Measurements from ENCODE around the gene DHRS9. TPM values are rescaled to one million over a fixed set of nuclear protein-coding genes. Genes with fewer than 3 reads are reported as not detected.

Gene DHRS9
- polyA plus RNA-seq, 1 donor (not counting 4 experiments of a cell fraction or from before 2014, with no cell fraction given) = 3.3 TPM

GRCh38 chr2:169026056-169026455 is 43.3 kb upstream of the DHRS9 start:
- H3K4me1 ChIP-seq (ENCODE audit: control insufficient read depth, extremely low read depth, insufficient read depth, low read length) = no peaks in the 10 kb centered on the region
- H3K79me2 ChIP-seq (ENCODE audit: control insufficient read depth, insufficient read depth, low read length) = no peaks in the 10 kb centered on the region
- H3K9me3 ChIP-seq (ENCODE audit: control insufficient read depth, low read depth, low read length) = no peaks in the 10 kb centered on the region
- H3K27ac ChIP-seq (ENCODE audit: control insufficient read depth, insufficient read depth, low read length) = no peak overlapping the region
- H3K27me3 ChIP-seq (ENCODE audit: control insufficient read depth, extremely low read depth, insufficient read depth, low read length) = no peaks in the 10 kb centered on the region
- H2AFZ ChIP-seq (ENCODE audit: control insufficient read depth, low read length) = no peak overlapping the region
- dilution Hi-C loops (cut with MboI; ENCODE audit: extremely low pct_ligation_motif_present, low sequenced_read_pairs) = no loop called here
- no peak for TF ChIP-seq CTCF (optimal IDR thresholded peaks at IDR 0.05 in 1 of 3, IDR thresholded peaks at IDR 0.05 in 1 of 3, conservative IDR thresholded peaks at IDR 0.05 in 1 of 3; ENCODE audit: extremely low read depth in 1 of 3, insufficient read depth in 2 of 3, low read length in 3 of 3)
- TF ChIP-seq EZH2 (IDR thresholded peaks at IDR 0.05; ENCODE audit: low read length) = no peak
- H3K4me3 ChIP-seq (ENCODE audit: control insufficient read depth in 2 of 3, extremely low read depth in 1 of 3, insufficient read depth in 2 of 3, low read depth in 1 of 3, low read length in 3 of 3) = no peak overlapping the region
- H3K9ac ChIP-seq (ENCODE audit: control insufficient read depth, extremely low read depth, insufficient read depth, low read length) = no peak overlapping the region
- no peaks in the 10 kb centered on the region for H3K9me1 ChIP-seq (ENCODE audit: control insufficient read depth, extremely low read depth, insufficient read depth, low read length)
- no peaks in the 10 kb centered on the region for H3K36me3 ChIP-seq (ENCODE audit: control insufficient read depth in 2 of 2, extremely low read depth in 1 of 2, insufficient read depth in 2 of 2, low read length in 2 of 2)
- H4K20me1 ChIP-seq (ENCODE audit: control insufficient read depth, extremely low read depth, insufficient read depth, low read length) = no peaks in the 10 kb centered on the region
- DNase-seq (ENCODE audit: low read depth, low spot score) (no peak), FAIRE-seq (no peak)
- no peak overlapping the region for H3K4me2 ChIP-seq (ENCODE audit: control insufficient read depth, extremely low read depth, insufficient read depth, low read depth, low read length)

GRCh38 chr2:169027234-169027633 is 42.1 kb upstream of the DHRS9 start:
- dilution Hi-C loops (cut with MboI; ENCODE audit: extremely low pct_ligation_motif_present, low sequenced_read_pairs) = no loop called here

More at GRCh38 chr2:169027234-169027633, 42.1 kb upstream of the DHRS9 start:
- no peak overlapping the region for H3K4me3 ChIP-seq (ENCODE audit: control insufficient read depth in 2 of 3, extremely low read depth in 1 of 3, insufficient read depth in 2 of 3, low read depth in 1 of 3, low read length in 3 of 3)
- H4K20me1 ChIP-seq (ENCODE audit: control insufficient read depth, extremely low read depth, insufficient read depth, low read length) = no peaks in the 10 kb centered on the region
- no peaks in the 10 kb centered on the region for H3K27me3 ChIP-seq (ENCODE audit: control insufficient read depth, extremely low read depth, insufficient read depth, low read length)
- no peak overlapping the region for H3K9ac ChIP-seq (ENCODE audit: control insufficient read depth, extremely low read depth, insufficient read depth, low read length)
- H3K9me3 ChIP-seq (ENCODE audit: control insufficient read depth, low read depth, low read length) = no peaks in the 10 kb centered on the region
- no peak overlapping the region for H3K27ac ChIP-seq (ENCODE audit: control insufficient read depth, insufficient read depth, low read length)
- H3K9me1 ChIP-seq (ENCODE audit: control insufficient read depth, extremely low read depth, insufficient read depth, low read length) = no peaks in the 10 kb centered on the region
- H3K79me2 ChIP-seq (ENCODE audit: control insufficient read depth, insufficient read depth, low read length) = no peaks in the 10 kb centered on the region
- H2AFZ ChIP-seq (ENCODE audit: control insufficient read depth, low read length) = no peak overlapping the region
- DNase-seq (ENCODE audit: low read depth, low spot score) = no peak
- H3K4me1 ChIP-seq (ENCODE audit: control insufficient read depth, extremely low read depth, insufficient read depth, low read length) = no peaks in the 10 kb centered on the region
- no peaks in the 10 kb centered on the region for H3K36me3 ChIP-seq (ENCODE audit: control insufficient read depth in 2 of 2, extremely low read depth in 1 of 2, insufficient read depth in 2 of 2, low read length in 2 of 2)
- TF ChIP-seq EZH2 (IDR thresholded peaks at IDR 0.05; ENCODE audit: low read length) (no peak), CTCF (optimal IDR thresholded peaks at IDR 0.05 in 1 of 3, IDR thresholded peaks at IDR 0.05 in 1 of 3, conservative IDR thresholded peaks at IDR 0.05 in 1 of 3; ENCODE audit: extremely low read depth in 1 of 3, insufficient read depth in 2 of 3, low read length in 3 of 3) (no peak)
- FAIRE-seq = no peak
- no peak overlapping the region for H3K4me2 ChIP-seq (ENCODE audit: control insufficient read depth, extremely low read depth, insufficient read depth, low read depth, low read length)
